AG09309 (cell line): Measurements from ENCODE around the gene SEMA6D.

Source experiments
- DNase-seq: peaks from one replicate; pipeline ENCODE4 v3.0.0-alpha.2; 2010; ENCODE audit warnings: low read depth
- H3K4me3 ChIP-seq: 2 replicates; pipeline ENCODE4 v1.5.1; 2011; ENCODE audit warnings: mild to moderate bottlenecking, low read depth, low read length, moderate library complexity; ENCODE audit not compliant: control insufficient read depth
- CTCF ChIP-seq: IDR thresholded peaks from 2 replicates; pipeline ENCODE4 v1.5.1; 2011; ENCODE audit warnings: mild to moderate bottlenecking, low read depth, low read length, inconsistent platforms; ENCODE audit not compliant: insufficient read depth, control insufficient read depth; ENCODE audit errors: missing control alignments

The SEMA6D gene

GRCh38 chr15:47819158-47819557, 101.9 kb downstream of the SEMA6D start:
- no peak overlapping the region for H3K4me3 ChIP-seq

GRCh38 chr15:47820057-47820746, 102.9 kb downstream of the SEMA6D start:
- no peak for DNase-seq
- TF ChIP-seq CTCF = no peak
- H3K4me3 ChIP-seq = no peak overlapping the region

More at GRCh38 chr15:47819158-47819557, 101.9 kb downstream of the SEMA6D start:
- TF ChIP-seq CTCF = no peak
- no peak for DNase-seq

- no peak for DNase-seq
- no peak overlapping the region for H3K4me3 ChIP-seq
- TF ChIP-seq CTCF = no peak
Measured at GRCh38 chr15:47820747-47821319, 103.5 kb downstream of the SEMA6D start.

GRCh38 chr15:47822048-47822447, 104.7 kb downstream of the SEMA6D start:
- H3K4me3 ChIP-seq = no peak overlapping the region
- TF ChIP-seq CTCF = no peak
- DNase-seq = no peak
